HG02973 (cell line): Measurements from ENCODE around the gene ACTL6B.
"Not testable (repeated sequence)": the region's sequence is repeated elsewhere in the genome, so short reads cannot be mapped to it uniquely, and the experiment has no call there.

Experiments
- ATAC-seq: cut with Tn5 transposase; IDR thresholded peaks from one replicate; pipeline ENCODE4 v1.9.1; 2021; ENCODE audit warnings: moderate library complexity; ENCODE audit not compliant: unreplicated experiment

ACTL6B gene

DNA sequence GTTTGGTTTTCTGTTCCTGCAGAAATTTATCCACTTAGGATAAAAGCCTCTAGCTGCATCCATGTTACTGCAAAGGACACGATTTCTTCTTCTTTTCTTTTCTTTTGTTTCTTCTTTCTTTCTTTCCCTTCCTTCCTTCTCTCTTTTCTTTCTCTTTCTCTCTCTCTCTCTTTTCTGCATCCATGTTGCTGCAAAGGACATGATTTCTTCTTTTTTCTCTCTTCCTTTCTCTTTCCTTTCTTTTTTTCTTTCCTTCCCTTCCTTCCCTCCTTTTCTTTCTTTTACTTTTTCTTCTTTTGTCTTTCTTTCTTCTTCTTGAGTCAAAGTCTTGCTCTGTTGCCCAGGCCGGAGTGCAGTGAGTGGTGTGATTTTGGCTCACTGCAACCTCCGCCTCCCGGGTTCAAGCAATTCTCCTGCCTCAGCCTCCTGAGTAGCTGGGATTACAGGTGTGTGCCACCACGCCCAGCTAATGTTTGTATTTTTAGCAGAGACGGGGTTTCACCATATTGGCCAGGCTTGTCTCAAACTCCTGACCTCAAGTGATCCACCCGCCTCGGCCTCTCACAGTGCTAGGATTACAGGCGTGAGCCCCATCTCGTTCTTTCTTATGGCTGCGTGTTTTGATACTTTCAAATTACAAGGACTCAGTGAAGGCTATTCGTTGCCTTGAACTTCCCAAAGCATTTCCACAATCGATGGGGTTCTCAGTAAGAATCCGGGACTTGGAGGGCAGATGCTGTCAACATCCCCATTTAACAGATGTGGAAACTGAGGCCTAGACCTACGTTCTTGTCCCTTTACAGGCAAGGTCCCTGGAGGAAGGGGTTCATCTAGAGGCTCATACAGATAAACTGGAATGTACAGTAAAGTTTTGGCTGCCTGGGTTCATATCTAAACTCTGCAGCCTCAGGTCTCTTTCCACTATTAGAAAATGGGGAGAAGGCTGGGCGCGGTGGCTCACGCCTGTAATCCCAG is 15.4 kb upstream of the ACTL6B start:
- no peak for ATAC-seq

DNA sequence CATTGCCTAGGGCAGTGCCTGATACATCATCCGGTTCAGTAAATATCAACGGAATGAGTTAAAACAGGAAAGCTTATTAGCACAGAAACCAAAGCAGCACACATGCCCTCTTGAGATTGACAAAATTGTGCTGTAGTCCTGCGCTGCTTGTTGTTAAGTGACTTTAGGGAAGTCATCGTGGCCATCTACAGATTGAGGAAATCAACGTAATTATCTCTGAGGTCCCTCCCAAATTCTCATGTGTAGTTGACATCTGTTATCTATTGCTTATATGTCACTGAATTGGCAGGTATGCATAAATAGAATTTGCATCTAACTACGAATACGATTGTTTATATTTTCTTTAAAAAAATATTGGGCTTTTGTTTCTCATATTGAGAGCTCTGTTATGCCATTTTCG is 13.8 kb upstream of the ACTL6B start:
- ATAC-seq = no peak

DNA sequence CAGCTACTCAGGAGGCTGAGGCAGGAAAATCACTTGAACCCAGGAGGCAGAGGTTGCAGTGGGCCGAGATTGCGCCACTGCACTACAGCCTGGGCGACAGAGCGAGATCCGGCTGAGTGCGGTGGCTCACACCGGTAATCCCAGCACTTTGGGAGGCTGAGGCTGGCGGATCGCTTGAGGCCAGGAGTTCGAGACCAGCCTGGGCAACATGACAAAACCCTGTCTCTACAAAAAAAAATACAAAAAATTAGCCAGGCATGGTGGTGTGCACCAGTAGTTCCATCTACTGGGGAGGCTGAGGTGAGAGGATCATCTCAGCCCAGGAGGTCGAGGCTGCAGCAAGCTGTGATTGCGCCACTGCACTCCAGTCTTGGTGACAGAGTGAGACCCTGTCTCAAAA is 12.9 kb upstream of the ACTL6B start:
- not testable (repeated sequence) for ATAC-seq

DNA sequence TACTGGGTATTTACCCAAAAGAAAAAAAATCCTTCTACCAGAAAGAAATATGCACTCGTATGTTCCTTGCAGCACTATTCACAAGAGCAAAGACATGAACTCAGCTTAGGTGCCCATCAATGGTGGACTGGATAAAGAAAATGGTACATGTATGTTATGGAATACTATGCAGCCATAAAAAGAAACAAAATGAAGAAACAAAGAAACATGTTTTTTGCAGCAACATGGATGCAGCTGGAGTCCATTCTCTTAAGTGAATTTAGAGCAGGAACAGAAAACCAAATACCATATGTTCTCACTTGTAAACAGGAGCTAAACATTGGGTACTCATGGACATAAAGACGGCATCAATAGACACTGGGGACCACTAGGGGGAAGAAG is 11.8 kb upstream of the ACTL6B start:
- ATAC-seq = no peak

DNA sequence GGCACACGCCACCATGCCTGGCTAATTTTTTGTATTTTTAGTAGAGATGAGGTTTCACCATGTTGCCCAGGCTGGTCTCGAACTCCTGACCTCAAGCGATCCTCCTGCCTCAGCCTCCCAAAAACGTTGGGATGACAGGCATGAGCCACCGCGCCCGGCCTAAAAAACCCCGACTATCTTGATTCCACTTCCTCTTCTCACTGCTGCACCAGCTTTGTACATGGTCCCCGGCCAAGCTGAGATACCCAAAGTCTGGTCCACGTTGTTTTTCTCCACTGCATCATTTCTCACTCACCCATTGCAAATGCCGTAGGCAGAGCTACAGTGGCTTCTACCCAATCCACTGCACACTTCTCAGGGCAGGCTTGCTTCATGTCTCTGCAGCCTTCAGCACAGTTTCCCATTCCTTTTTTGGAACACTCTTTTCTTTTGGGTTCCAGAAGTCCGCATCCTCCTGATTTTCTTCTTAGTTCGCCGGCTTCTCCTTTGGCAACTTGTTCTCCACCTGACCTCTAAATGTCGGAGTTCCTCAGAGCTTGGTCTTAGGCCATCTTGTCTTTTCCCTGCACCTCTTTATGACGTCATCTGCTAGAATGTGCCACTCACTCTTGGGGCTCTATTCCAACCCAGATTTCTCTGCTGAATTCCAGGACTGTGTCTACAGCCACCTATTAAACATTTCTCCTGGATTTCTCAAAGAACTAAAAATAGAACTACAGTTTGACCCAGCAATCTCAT is 11.3 kb upstream of the ACTL6B start:
- ATAC-seq = no peak

DNA sequence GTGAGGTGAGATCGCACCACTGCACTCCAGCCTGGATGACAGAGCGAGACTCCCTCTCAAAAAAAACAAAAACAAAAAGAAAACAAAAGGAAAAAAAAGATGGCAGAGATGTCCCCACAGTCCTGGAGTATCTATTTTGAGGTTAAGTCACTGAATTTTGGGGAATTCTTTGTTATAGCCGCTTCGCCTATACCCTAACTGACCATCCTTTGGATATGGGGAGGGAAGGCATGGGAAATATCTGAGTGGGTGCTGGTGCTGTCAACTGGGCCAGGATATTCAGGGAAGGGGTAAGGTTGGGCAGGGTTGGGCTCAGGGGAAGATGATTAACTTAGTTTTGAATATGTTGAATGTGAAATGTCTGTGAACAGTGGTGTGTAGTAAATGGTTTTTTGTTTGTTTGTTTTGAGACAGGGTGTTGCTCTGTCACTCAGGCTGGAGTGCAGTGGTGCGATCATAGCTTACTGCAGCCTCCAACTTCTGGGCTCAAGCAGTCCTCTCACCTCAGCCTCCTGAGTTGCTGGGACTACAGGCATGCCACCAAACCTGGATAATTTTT is 9.0 kb upstream of the ACTL6B start:
- no peak for ATAC-seq

DNA sequence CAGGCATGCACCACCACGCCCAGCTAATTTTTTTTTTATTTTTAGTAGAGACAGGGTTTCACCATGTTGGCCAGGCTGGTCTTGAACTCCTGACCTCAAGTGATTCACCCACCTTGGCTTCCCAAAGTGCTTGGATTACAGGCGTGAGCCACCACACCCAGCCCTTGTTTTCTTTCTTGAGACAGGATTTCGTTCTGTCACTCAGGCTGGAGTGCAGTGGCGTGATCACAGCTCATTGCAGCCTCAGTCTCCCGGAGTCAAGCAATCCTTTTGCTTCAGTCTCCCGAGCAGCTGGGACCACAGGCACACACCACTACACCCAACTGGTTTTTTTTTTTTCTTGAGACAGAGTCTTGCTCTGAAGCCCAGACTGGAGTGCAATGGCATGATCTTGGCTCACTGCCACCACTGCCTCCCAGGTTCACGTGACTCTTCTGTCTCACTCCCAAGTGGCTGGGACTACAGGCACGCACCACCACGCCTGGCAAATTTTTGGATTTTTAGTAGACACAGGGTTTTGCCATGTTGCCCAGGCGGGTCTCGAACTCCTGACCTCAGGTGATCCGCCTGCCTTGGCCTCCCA is 6.0 kb upstream of the ACTL6B start:
- ATAC-seq = not testable (repeated sequence)

DNA sequence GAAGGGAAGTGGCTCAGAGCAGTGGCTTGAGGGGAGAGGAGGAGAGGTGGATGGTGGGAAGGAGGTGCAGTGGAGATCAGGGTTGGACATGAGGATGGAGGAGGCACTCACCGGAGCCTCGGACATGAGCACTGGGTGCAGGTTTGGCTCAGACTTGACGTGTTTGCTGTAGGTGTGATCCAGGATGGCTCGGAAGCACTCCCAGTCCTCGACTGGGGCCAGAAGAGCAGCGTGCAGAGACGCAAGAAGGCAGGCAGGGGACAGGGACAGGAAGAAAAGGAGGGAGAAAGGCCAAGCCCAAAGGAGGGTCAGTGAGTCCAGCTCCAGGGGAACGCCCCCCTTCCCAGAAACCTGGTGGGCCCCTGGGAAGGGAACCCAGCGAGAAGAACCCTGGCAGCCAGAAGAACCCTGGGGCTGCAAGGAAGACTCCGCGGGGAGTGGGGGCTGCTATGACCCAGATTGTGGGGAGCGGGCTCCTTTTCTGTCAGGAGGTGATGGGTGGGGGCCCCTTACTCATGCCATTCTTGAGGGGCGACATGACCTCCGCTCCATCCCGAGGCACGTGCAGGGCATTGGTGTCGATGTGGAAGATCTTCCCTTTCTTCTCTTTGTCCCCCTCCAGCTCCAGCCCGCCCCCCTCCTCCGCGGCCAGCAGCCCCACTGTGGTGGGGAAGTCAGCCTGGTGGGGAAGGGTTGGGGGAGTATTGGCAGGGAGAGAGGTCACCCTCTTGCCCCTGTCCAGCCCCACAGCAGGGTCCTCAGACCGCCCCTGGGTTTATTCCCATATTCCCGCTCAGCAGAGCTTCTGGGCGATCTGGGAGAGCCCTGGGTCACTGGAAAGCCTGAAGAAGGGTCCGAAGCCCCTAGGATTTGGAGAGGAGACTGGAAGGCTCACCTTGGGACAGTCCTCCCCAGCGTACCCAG is 1.1 kb downstream of the ACTL6B start:
- ATAC-seq = no peak

DNA sequence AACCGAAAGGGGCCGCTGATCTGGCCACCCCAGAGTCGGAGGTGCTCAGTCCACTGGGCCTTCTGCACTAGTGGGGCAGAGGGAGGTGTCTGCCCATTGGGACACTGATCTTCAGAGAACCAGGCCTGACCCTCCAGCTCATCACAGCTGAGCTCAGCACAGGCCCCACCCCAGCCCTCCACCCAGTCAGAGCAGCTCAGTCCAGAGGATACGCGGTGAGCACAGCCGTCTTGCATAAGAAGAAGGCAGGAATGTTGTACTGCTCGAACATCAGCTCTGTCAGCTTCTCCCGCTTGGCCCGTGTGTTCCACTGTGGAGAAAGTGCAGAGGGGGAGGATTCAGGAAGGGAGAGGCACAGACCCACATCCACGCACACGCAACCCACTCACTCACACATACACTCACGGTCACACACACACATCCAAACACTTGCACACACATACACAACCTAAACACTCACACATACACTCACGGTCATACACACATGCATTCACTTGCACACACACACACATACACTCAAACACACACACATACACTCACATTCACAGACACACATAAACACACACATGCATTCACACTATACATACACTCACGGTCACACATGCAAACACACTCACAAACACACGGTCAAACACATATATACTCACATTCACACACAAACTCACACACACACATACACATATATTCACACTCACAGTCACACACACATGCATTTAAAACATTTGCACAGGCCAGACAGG is 6.3 kb downstream of the ACTL6B start:
- no peak for ATAC-seq

DNA sequence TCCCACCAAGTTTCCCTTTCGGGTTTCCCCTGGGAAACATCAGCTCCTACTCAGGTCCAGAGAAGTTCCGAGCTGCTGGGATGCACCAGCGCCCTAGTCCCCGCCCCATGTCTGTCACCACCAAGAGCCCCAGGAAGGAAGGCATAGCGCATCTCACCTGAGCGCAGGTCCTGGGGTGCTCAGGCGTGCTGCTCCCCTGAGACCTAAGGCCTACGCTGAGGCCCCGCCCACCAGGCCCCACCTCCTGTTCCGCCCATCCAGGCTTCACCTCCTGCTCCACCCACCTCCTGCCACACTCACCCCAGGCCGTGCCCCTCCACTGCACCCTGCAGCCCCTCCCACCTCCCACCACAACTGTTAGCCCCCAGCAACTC is 13.7 kb downstream of the ACTL6B start:
- ATAC-seq = no peak

DNA sequence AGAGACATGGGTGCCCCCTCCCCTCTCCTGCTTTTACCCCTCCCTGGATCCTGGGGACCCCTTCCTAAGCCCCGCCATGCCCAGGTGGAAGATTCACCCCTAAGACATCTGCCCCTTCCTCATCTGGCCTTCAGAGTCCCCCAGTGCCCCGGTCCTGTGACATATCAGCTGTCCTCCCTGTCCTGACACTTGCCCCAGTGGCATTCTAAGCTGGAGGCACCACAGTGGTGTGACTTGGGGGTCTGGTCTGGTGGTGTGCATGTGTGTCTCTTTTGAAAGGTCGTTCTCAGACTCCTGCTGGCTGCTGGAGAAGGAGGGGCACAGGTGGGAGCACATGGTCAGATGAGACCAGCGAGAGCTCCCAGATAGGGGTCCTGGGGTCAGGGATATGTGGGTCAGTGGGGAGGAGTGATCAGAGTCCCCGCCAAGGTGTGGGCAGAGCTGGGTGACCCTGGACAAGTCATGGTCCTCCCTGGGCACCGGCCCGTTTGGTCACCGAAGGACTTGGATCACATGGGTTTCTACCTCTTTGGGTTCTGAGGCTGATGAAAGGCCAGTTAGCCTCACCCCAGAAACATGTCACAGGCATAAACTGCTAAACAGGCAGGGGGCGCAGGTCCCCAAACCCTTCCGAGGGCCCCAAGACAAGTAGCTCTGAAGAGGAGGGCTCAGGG is 14.3 kb downstream of the ACTL6B start:
- ATAC-seq = no peak

DNA sequence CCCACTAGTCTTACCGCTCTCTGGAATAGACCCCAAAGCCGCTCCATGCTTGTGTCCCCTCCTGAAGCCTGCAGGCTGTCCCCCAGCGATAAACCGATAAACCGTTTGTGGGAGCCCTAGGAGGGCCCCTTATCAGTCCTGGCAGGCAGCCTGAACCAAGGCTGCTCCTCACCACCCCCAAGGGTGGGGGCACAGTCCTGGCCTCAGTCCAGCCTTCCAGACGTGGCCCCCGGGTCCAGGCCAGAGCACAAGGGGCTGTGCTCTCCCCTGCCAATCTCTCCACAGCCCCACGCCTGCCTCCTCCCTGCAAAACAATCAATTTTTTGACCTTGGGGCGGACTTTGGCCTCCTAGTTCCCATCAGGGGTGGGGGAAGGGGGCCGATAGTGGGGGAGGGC is 14.8 kb downstream of the ACTL6B start, which contains the start of gene TFR2:
TFR2 (minus strand) TSS at position 90 of the 397 bp plus-strand sequence; CDS start at position 47, 43 bp downstream.
- no peak for ATAC-seq

DNA sequence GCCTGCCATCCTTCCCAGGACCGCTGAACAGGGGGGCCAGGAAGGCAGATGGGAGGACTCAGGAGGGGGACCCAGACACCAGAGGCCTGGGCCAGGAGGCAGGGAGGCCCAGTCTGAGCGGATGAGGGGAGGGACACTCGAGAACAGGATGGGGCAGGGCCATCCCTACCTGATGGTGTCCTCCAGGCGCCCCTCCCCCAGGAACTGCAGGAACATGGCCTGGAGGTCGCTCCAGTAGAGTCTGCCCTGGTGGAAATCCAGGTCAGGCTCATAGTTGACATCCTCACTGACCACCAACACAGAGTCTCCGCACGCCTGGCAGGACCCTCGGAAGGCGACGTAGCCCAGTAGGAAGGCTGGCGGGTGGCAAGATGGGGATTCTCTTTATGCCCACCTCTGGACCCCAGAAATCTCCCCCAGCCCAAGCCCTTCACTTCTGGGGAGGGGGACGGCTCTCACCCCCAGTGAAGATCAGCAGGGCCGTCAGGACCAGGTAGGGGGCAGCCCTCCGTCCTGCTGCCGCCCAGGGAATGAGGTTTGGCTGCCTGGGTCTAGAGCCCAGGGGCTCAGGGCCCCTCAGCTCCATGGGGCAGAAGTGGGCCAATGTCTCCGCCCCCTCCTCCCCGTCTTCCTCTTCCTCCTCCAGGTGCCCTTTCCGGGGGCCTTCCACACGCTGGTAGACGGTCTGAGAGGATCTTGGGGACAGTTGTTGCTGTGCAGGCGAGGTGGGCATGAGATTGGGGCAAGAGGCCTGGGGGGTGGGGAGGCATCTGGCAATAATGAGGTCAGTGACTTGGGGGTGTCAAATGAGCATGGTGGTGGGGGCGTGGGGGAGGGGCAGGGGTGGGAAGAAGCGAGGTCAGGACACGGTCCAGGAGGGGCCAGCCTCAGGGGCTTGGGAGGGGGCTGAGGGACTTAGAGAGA is 15.5 kb downstream of the ACTL6B start:
- no peak for ATAC-seq

DNA sequence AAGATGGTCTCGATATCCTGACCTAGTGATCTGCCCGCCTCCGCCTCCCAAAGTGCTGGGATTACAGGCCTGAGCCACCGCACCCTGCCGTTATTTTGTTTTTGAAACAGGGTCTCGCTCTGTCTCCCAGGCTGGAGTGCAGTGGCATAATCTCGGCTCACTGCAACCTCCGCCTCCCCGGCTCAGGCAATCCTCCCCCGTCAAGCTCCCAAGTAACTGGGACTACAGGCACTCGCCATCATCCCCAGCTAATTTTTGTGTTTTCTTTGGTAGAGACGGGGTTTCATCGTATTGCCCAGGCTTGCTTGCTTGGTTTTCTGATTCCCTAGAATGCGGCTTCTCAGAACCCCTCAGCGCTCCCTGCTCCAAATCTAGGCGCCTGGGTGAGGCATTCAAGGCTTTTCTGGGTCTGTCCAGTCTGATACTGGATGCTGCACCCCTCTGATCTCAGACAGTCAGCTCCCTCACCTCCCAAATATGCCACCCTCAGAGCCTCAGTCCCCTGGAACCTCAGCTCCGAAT is 16.2 kb downstream of the ACTL6B start:
- no peak for ATAC-seq

DNA sequence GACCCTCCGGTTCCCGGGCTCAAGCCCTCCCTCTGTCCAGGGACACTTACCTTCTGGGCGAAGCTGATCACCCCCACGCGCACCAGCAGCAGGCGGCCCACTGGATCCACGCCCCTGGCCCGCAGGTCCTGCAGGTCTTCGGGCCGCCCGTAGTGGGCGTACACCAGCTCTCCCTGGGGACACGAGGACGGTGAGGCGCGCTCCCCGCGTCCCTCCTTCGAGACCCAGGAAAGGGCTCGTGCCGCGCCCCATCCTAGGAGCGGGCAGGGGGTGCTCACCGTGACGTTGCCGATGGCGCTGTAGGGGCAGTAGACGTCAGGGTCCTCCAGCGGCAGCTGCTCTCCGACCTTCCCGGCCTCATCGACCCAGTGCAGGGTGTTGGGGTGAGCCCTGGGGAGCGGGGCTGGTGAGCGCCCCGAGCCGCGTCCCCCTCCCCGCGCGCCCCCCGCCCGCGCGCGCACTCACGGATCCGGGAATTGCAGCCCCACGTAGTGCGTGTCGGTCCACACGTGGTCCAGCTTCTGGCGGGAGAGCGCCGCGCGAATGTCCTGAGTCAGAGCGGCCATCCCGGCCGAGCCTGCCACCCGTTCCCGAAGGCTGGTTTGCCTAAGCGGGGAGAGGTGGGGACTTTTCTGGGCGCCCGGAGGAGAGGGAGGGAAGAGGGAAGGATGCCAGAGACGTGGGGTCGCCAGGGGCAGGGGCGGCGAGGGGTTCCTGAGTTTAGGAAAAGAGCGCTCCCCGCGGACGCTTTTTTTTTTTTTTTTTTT is 23.1 kb downstream of the ACTL6B start:
- ATAC-seq = peak; percentile 55

DNA sequence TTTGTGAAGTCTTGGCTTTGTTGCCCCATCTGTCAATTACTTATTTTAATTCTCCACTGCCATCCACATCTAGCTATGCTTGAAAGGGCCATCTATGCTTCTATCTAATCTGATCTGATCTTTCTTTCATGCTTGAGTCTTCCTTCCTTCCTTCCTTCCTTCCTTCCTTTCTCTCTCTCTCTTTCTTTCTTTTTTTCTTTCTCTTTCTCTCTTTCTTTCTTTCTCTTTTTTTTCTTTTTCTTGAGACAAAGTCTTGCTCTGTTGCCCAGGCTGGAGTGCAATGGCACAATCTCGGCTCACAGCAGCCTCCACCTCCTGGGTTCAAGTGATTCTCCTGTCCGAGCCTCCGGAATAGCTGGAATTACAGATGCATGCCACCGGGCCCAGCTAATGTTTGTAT is 26.2 kb downstream of the ACTL6B start:
- no peak for ATAC-seq

DNA sequence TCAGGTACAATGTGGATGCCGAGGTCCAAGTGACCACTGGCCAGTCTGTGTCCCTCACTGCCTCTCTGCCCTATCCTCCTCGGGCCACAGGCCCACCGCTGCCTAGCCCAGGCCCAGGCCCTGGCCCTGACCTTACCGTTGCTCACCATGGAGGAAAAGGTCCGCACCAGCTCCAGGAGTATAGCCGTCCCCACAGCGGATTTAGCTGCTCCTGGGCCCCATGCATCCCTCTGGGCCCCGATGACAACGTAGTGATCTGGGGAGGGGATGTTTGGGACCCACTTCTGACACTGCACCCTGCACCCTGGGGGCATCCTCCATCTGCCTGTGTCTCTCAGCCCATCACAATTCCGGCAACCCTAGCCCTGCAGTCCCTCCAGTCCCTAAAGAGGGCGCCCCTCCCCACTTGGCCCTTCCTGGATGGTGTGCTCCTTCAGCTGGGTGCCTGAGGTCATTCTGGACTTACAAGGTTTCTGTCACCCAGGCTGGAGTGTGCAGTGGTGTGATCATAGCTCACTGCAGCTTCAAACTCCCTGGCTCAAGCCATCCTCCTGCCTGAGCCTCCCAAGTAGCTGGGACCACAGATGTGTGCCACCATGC is 27.0 kb downstream of the ACTL6B start:
- ATAC-seq = no peak
